ENCODE data around the gene MKNK1. TPM values are rescaled to one million over a fixed set of nuclear protein-coding genes. Genes with fewer than 3 reads are reported as not detected.

Gene MKNK1
- total RNA-seq, 1 donor = 17.2 TPM

DNA sequence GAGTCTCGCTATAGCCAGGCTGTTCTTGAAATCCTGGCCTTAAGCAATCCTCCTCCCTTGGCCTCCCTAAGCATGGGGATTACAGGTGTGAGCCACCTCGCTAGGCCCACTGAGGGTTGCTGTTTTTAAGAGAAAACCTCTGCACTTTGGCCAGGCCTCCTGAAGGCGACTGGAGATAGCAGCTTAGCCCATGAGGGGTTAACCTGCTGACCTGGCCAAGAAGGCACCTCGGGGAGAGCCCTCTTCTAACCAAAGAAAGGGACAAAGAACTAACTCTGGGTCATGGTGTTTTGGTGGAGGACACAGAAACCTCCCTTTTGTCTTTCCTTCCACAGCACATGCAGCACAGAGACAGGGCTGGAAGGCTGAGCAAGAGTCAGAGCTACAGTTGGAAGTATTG, 35.0 kb downstream of the MKNK1 start:
- DNase-seq (ENCODE audit: low read depth in 2 of 3, low spot score in 2 of 3) = no peak

DNA sequence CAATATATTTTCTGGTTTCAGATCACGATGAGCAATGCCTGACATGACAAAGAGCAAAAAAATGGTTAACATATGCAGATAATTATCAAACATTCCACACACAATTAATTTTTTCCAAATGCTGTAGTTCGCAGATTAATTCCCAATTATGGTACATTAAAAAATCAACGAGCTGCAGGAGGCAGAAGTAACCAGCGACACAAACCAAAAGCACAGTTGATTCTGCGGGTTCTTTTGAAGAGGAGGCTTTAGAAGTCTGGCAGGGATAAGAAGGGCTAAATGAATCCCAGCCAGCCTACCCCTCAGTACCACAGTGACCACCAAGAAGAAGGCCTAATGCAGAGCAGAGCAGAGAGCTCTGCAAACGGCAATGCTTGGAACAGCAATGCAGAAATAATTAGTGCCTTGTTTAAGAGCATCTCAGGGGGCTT, 35.6 kb downstream of the MKNK1 start:
- no peak for DNase-seq (ENCODE audit: low read depth in 2 of 3, low spot score in 2 of 3)

- DNase-seq (ENCODE audit: low read depth in 2 of 3, low spot score in 2 of 3) = no peak
These were observed 40.7 kb downstream of the MKNK1 start for GRCh38 chr1:46563341-46563740.

DNA sequence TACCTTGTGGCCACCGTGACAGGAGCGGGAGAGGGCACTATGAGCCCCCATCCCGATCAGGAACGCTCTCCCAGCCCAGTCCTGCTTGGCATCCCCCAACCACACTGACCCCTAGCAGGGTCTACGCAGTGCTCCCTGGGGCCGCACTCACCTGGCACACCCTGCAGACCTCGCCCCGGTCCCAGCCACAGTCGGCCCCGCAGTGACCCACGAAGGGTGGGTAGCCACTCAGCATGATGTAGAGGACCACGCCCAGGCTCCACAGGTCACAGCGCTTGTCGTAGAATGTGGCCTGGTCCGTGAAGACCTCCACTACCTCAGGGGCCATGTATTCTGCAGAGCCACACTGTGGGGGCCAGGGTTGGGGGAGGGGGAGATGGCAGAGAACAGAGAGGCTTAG, 41.6 kb downstream of the MKNK1 start:
- no peak for DNase-seq (ENCODE audit: low read depth in 2 of 3, low spot score in 2 of 3)

DNA sequence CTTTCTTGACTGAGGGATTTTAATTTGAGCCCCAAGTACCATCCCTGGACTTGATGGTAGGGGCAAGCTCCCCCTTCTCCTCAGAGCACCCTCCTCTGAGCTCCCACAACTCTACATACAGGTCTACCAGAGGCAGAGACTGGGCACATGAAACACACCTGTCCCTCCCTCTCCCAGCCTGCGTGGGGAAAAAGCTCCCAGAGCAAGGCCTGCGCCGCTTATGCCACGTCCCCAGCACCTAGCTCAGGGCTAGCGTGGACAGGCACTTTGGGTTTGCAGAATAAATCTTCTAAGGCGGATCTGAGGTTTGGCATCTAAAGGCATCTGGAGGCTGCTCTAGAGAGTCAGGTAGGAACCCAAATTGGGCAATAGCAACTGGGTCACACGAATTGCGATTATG, 45.1 kb downstream of the MKNK1 start:
- no peak for DNase-seq (ENCODE audit: low read depth in 2 of 3, low spot score in 2 of 3)

DNA sequence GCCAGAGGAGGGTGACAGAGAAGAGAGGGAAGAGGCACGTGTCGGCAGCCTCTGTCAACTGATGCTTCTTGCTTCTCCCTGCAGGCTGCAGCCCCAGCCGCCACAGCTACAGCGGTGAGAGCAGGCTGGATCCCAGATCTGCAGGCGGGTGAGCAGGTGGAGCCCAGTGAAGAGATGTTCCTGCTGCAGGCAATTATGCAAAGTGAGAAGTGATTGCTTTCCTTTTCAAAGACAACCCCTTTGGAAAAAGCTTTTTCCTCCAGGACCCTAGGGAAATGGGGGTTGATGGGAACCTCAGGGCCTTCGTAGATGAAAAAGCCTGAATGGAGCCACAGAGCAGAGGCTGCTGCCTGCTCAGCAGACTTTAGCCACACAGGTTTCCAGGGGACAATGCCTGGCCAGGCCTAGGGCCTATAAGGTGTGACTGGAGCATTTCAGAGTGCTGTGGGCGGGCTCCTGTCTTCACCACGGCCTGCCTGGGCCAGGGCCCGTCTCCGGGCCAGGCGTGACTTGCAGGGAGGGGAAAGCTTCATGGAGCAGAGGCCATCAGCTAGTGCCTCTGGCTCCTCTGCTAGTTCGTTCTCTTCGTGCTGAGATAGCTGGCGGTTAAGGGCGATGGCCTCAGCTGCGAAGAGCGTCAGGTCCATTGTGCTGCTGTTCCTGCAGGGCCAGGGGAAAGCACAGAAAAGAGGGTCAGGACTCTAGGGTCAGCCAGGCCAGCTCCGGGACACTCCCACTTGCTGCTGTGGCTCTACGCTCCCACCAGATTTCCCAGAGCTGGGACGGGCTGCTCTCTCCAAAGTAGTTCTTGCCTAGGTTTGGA, 45.7 kb downstream of the MKNK1 start:
- DNase-seq (ENCODE audit: low read depth in 2 of 3, low spot score in 2 of 3) = no peak

DNA sequence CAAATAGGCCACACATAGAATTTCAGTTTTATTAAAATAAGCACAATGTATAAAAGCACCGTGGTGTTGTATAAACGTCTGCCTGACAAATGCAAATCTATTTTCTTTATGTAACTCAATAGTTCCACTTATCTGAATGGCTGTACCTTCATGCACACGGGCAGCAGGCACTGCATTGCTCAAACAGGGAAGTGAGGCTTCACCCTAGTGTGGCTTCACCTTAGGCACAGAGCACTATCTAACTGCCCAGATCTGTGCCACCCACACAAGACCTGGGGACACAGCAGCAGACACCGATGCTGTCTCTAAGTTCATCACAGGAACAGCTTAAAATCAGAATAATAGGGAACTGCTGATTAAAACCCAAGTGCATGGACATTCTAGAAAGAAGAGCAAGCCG, 46.7 kb downstream of the MKNK1 start:
- DNase-seq (ENCODE audit: low read depth in 2 of 3, low spot score in 2 of 3) = no peak

DNA sequence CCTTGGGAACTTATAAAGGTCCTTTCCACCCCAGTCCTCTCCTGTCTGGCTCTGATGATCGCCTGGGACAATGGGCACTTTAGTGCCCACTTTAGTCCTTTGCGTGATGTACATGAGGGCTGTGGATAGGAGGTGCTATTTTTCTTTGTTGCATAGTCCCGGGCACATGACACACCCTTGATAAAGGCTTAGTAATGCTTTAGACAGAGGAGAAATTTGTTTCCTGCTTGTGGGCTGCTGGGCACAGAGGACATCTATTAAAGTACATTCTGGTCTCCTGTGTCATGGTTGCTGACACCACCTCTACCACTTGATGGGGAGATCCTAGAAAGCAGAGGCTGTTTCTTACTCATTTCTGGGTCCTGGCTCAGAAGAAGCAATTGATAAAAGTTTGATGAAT, 47.2 kb downstream of the MKNK1 start:
- peak in 1 of 3 donors; percentile 22 for DNase-seq (ENCODE audit: low read depth in 2 of 3, low spot score in 2 of 3)

DNA sequence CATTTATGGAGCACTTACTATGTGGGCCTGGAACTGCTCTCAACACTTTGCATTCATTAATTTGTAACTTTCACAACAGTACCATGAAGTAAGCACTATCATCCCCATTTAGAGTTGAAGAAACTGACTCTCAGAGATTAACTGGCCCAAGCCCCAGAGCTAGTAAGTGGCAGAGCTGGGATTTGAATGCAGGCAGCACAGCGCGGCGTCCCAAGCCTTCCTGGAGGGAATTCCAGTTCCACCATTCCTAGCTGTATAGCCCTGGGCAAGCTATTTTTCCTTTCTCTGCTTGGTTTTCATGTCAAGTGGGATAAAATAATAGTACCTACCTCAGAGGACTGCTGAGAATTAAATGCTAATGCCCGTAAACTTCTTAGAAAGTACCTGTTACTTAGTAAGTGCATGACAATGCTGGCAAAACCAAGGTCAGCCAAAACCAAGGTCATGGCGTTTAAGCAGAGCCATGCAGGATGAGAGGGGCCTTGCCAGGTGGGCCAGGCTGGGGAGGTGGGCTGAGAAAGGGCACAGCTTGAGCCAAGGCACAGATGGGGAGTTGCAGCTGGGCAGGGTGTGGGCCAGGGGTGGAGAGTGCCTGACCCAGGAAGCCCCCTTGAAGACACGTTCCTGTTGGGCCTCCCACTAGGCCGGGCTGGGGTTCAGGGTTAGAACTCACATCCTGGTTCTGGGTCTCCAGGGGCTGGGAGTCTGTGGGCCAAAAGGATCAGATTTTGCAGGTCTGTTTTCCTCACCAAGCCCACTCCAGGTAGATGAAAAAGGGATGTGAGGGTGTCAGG, 48.0 kb downstream of the MKNK1 start:
- DNase-seq (ENCODE audit: low read depth in 2 of 3, low spot score in 2 of 3) = no peak

DNA sequence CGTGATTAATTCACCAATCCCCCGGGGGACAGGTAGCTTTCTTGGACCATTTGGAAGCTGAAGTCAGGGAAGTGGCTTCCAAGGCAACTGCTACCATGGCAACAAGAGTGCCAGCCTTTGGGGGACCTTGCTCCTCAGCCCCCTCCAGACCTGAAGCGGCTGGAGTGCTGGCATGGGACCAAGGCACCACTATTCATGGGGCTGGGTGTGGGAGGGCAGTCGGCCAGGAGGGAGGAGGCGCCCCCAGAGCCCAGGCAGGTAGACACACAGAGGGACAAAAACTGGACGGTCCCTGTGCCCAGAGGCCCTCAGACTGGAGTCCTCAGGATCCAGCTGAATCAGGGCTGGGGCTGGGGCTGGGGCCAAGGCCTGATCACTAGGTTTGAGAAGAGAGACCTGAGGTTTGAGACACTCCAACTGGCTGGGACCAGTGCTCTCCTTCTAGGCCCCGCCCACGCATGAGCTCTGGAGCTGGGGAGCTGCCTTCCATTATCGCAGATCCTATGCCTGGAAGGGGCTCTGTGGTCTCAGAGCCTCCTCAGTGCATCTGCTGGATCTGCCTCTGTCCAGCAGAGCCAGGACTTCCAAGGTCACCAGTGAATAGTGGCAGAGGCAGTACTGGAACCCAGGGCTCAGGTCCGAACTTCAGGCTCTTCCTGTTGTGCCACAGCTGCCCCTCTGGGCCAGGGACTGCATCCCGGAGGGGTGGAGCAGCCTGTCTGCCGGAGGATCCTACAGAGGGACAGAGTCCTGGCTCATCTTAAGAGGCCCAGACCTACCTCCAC, 49.3 kb downstream of the MKNK1 start:
- no peak for DNase-seq (ENCODE audit: low read depth in 2 of 3, low spot score in 2 of 3)

DNA sequence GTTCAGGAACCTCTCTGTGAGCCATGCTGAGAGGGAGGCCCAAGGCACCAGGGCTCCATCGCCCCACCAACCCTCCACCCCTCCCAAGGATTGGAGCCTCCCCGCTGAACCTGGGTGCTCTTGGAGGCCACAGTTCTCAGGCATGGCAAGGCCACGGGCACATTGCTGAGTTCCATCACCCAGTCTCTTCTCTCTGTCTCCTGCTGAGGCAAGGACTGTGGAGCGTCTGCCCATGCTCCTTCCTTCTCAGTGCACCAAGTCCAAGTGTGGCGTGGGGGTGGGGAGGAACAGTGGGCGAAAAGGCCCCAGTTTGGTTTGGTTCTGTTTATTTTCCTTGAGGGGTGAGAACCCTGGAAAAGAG, 49.9 kb downstream of the MKNK1 start:
- DNase-seq (ENCODE audit: low read depth in 2 of 3, low spot score in 2 of 3) = no peak

- DNase-seq (ENCODE audit: low read depth in 2 of 3, low spot score in 2 of 3) = no peak
These were observed 50.6 kb downstream of the MKNK1 start for GRCh38 chr1:46553506-46553905.

GRCh38 chr1:46552357-46553237, 51.5 kb downstream of the MKNK1 start:
- DNase-seq (ENCODE audit: low read depth in 2 of 3, low spot score in 2 of 3) = no peak

GRCh38 chr1:46551597-46552095, 52.4 kb downstream of the MKNK1 start, which contains the start of gene KNCN:
Gene KNCN (minus strand): TSS chr1:46551647. CDS start chr1:46551215, 432 bp downstream.
- DNase-seq (ENCODE audit: low read depth in 2 of 3, low spot score in 2 of 3) = no peak

DNA sequence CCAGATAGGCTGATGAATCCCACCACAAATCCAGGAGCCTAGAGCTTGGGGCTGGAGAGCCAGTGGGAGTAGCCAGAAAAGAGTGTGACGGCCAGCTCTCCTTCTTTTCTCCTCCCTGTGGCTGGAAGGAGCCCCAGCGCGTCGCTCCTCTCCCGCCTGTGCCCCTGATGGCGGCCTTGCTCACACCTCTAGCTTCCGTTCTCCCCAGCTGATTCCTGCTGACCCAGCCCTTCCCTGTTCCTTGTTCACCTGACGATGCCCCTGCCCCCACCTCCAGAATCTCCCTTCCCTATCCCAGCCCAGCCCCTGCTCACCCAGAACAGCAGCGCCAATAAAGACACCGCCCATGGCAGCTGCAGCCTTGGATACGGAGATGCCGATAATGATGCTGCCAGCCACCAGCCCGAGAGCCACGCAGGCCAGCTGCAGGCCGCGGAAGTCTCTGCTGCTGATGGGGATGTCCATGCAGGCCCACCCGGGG, 53.3 kb downstream of the MKNK1 start:
- DNase-seq (ENCODE audit: low read depth in 2 of 3, low spot score in 2 of 3) = no peak

GRCh38 chr1:46549697-46550681, 54.1 kb downstream of the MKNK1 start:
- peak in 1 of 3 donors; percentile 65 for DNase-seq (ENCODE audit: low read depth in 2 of 3, low spot score in 2 of 3)

GRCh38 chr1:46547481-46548383, 56.3 kb downstream of the MKNK1 start:
- DNase-seq (ENCODE audit: low read depth in 2 of 3, low spot score in 2 of 3) = peak in 1 of 3 donors; percentile 41

DNA sequence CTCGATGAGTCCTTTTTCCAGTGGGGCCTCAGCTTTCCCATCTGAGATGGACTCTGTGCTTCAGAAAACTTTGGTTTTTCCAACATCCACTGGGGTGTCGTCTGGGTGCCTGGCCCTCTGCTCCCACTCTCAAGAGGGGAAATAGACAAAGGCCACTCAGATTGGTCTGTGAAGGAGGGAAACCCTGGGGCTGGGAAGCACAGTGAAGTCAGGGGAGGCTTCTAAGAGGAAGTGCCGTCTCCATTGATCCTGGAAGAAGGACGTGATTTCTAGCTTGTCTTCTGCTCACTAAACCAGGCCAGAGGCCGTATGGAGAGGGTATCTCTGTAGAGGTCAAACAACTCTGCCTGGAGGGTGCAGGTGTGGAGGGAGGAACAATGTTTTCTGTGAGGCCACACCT, 57.9 kb downstream of the MKNK1 start:
- no peak for DNase-seq (ENCODE audit: low read depth in 2 of 3, low spot score in 2 of 3)
